HEK293 (cell line): ENCODE results near the gene DCAF15.

Experiments
- CTCF ChIA-PET: fragments of 350-600 bp; formaldehyde crosslinking; extraction: SDS; loops from one replicate; lab custom pipeline; 2021; ENCODE audit warnings: antibody characterized with exemption; lab: Yijun Ruan, JAX
- POLR2A ChIA-PET: fragments of 300-600 bp; formaldehyde crosslinking; extraction: SDS; loops from one replicate; lab custom pipeline; 2020; ENCODE audit warnings: antibody characterized with exemption, inconsistent platforms; lab: Yijun Ruan, JAX
- H3K27ac ChIP-seq: fragments of 200-500 bp; sonication (Bioruptor generic); 2 replicates; pipeline ENCODE4 v1.5.1; 2014; ENCODE audit warnings: low read depth, low read length, control low read depth, inconsistent platforms; ENCODE audit errors: extremely low read depth
- H3K36me3 ChIP-seq, 2 experiments: fragments of 200-500 bp in 1 of 2; sonication (Bioruptor generic) in 1 of 2; 1 replicate in 1 of 2; 2 replicates in 1 of 2; pipeline ENCODE4 v1.5.1; 2014 to 2017; ENCODE audit warnings: inconsistent platforms in 2 of 2, low read length in 2 of 2; ENCODE audit not compliant: control insufficient read depth in 2 of 2, insufficient read depth in 1 of 2
- H3K4me1 ChIP-seq: fragments of 200-500 bp; sonication (Bioruptor generic); 2 replicates; pipeline ENCODE4 v1.5.1; 2014; ENCODE audit warnings: mild to moderate bottlenecking, low read length, inconsistent platforms; ENCODE audit not compliant: control insufficient read depth, insufficient read depth
- H3K4me3 ChIP-seq: 2 replicates; pipeline ENCODE4 v1.5.1; 2011; ENCODE audit warnings: low read depth, mild to moderate bottlenecking, control low read depth, low read length, moderate library complexity
- H3K9me3 ChIP-seq: fragments of 200-500 bp; sonication (Bioruptor generic); 2 replicates; pipeline ENCODE4 v1.5.1; 2014; ENCODE audit warnings: low read depth, low read length, inconsistent platforms; ENCODE audit not compliant: control insufficient read depth, insufficient read depth
- HOXA7 ChIP-seq: sonication (generic); formaldehyde crosslinking; IDR thresholded peaks from 2 replicates; pipeline ENCODE4 v1.8.1; 2022; ENCODE audit warnings: missing genetic modification reagents, borderline replicate concordance
- PRDM10 ChIP-seq: fragments of 450-650 bp; formaldehyde crosslinking; IDR thresholded peaks from 2 replicates; pipeline ENCODE4 v1.5.1; 2016; ENCODE audit warnings: missing biosample characterization, missing genetic modification characterization
- SCRT1 ChIP-seq: fragments of 450-650 bp; formaldehyde crosslinking; IDR thresholded peaks from 2 replicates; pipeline ENCODE4 v1.5.1; 2016; ENCODE audit warnings: missing biosample characterization, missing genetic modification characterization, borderline replicate concordance
- ZBTB26 ChIP-seq: fragments of 450-650 bp; formaldehyde crosslinking; optimal IDR thresholded peaks from 2 replicates; pipeline ENCODE3; 2016; ENCODE audit warnings: missing biosample characterization, mild to moderate bottlenecking, missing genetic modification characterization
- ZFP3 ChIP-seq: fragments of 450-650 bp; formaldehyde crosslinking; IDR thresholded peaks from 2 replicates; pipeline ENCODE4 v1.5.1; 2016; ENCODE audit warnings: low read depth, missing biosample characterization, missing genetic modification characterization
- ZIC2 ChIP-seq: fragments of 450-650 bp; formaldehyde crosslinking; IDR thresholded peaks from 2 replicates; pipeline ENCODE4 v1.5.1; 2016; ENCODE audit warnings: missing biosample characterization, missing genetic modification characterization
- ZNF114 ChIP-seq: fragments of 450-650 bp; formaldehyde crosslinking; IDR thresholded peaks from 2 replicates; pipeline ENCODE4 v1.5.0; 2017; ENCODE audit warnings: missing biosample characterization, missing genetic modification characterization
- ZNF121 ChIP-seq: fragments of 450-650 bp; formaldehyde crosslinking; IDR thresholded peaks from 2 replicates; pipeline ENCODE4 v1.5.1; 2016; ENCODE audit warnings: missing biosample characterization, missing genetic modification characterization
- ZNF488 ChIP-seq: fragments of 450-650 bp; formaldehyde crosslinking; IDR thresholded peaks from 2 replicates; pipeline ENCODE4 v1.5.1; 2016; ENCODE audit warnings: missing biosample characterization, missing genetic modification characterization
- ZNF514 ChIP-seq: fragments of 450-650 bp; formaldehyde crosslinking; IDR thresholded peaks from 2 replicates; pipeline ENCODE4 v1.5.1; 2016; ENCODE audit warnings: missing biosample characterization, missing genetic modification characterization
- ZNF560 ChIP-seq: fragments of 450-650 bp; formaldehyde crosslinking; IDR thresholded peaks from 2 replicates; pipeline ENCODE4 v1.5.1; 2017; ENCODE audit warnings: missing biosample characterization, missing genetic modification characterization, borderline replicate concordance
- ZNF792 ChIP-seq: fragments of 450-650 bp; formaldehyde crosslinking; IDR thresholded peaks from 2 replicates; pipeline ENCODE4 v1.5.1; 2016; ENCODE audit warnings: missing biosample characterization, missing genetic modification characterization

DCAF15 gene

GRCh38 chr19:13990085-13990484, 37.8 kb downstream of the DCAF15 start:
- no peak overlapping the region for H3K4me3 ChIP-seq
- peaks cover 8% of the 10 kb centered on the region for H3K4me1 ChIP-seq
- H3K27ac ChIP-seq, result no peak overlapping the region
- ChIA-PET POLR2A (interaction anchor here (2.4 kb wide), 1 partner anchor 17 kb away, joined by 6 read pairs; the partner anchor contains the start of gene RFX1), CTCF (interaction anchor here (1.4 kb wide), 1 partner anchor 82 kb away, joined by 7 read pairs; the partner anchor contains the start of gene MISP3)
- H3K36me3 ChIP-seq, result peaks cover 11 to 21% of the 10 kb centered on the region in 2 experiments; a peak in 2 of 3 replicates
- H3K9me3 ChIP-seq, result no peaks in the 10 kb centered on the region
- peak; percentile 22; the same call in 1 of the 2 replicates for TF ChIP-seq ZIC2 (tag by site-specific recombination)
- TF ChIP-seq ZBTB26 (tag by site-specific recombination), result no peak
- no peak for TF ChIP-seq ZNF488 (tag by site-specific recombination)

- no peak for TF ChIP-seq ZNF560 (tag by site-specific recombination)
- TF ChIP-seq HOXA7 (CRISPR knock-in tag), result no peak
- no peak for TF ChIP-seq ZNF792
- TF ChIP-seq ZIC2 (tag by site-specific recombination), result peak; percentile 35; the same call in 1 of the 2 replicates
- TF ChIP-seq ZNF514 (tag by site-specific recombination), result no peak
- TF ChIP-seq ZNF121 (tag by site-specific recombination), result peak; percentile 85
- H3K9me3 ChIP-seq, result no peaks in the 10 kb centered on the region
- POLR2A ChIA-PET, result interaction anchor here (1.8 kb wide), 1 partner anchor 14 kb away, joined by 8 read pairs; the partner anchor contains the start of gene RFX1
- H3K4me3 ChIP-seq, result no peak overlapping the region
- CTCF ChIA-PET, result interaction anchor here (0.6 kb wide), 1 partner anchor 797 kb away, joined by 3 read pairs; no protein-coding TSS in a partner anchor
- no peak overlapping the region for H3K27ac ChIP-seq
- H3K4me1 ChIP-seq, result no peaks in the 10 kb centered on the region
- H3K36me3 ChIP-seq, result peaks cover 11 to 21% of the 10 kb centered on the region in 2 experiments; a peak in 2 of 3 replicates
Measured at GRCh38 chr19:13992025-13992424, 39.7 kb downstream of the DCAF15 start.

- Histone ChIP-seq H3K4me1 (no peaks in the 10 kb centered on the region), H3K36me3 (peaks cover 11 to 35% of the 10 kb centered on the region in 2 experiments; a peak in 2 of 3 replicates), H3K9me3 (no peaks in the 10 kb centered on the region), H3K4me3 (no peak overlapping the region), H3K27ac (no peak overlapping the region)
- POLR2A ChIA-PET, result interaction anchor here (0.6 to 1.8 kb wide), 3 partner anchors 12 to 167 kb away, joined by 5 to 8 read pairs (median 5); partner anchors contain the start of gene RFX1
- CTCF ChIA-PET, result interaction anchor here (0.7 to 0.8 kb wide), 2 partner anchors 29 to 88 kb away, joined by 3 to 5 read pairs; no protein-coding TSS in a partner anchor
- TF ChIP-seq SCRT1 (tag by site-specific recombination) (no peak), ZNF114 (tag by site-specific recombination) (no peak), PRDM10 (peak; percentile 72), ZFP3 (no peak)
Measured at GRCh38 chr19:13993590-13994300, 41.4 kb downstream of the DCAF15 start.
